GM08714 (cell line): ENCODE results near the gene TTC39A.
"Not testable (repeated sequence)": the region's sequence is repeated elsewhere in the genome, so short reads cannot be mapped to it uniquely, and the experiment has no call there.

Source experiments
- H3K4me3 ChIP-seq: fragments of 200-500 bp; sonication (Bioruptor generic); 2 replicates; pipeline ENCODE4 v1.5.1; 2014; ENCODE audit warnings: mild to moderate bottlenecking, low read length, inconsistent platforms
- ZNF274 ChIP-seq: IDR thresholded peaks from 2 replicates; pipeline ENCODE4 v1.6.1; 2012; ENCODE audit warnings: mild to moderate bottlenecking, low read depth, low read length

TTC39A gene

DNA sequence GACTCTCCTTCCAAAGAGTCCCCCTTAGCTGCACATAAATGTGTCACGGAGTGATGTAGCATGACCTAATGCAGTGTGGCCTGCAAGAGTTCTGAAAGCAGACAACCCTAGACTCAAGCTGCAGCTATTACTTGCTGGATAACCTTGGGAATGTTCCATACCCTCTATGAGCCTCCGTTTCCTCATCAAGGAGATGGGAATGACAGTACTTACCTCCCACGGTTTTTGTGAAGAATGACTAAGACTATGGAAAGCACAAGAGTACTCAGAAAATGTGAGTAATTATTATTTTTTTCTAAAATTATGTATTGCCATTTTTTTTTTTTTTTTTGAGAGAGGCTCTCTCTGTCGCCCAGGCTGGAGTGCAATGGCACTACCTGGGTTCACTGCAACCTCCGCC is 3.0 kb downstream of the TTC39A start:
- no peak for TF ChIP-seq ZNF274
- no peak overlapping the region for H3K4me3 ChIP-seq

DNA sequence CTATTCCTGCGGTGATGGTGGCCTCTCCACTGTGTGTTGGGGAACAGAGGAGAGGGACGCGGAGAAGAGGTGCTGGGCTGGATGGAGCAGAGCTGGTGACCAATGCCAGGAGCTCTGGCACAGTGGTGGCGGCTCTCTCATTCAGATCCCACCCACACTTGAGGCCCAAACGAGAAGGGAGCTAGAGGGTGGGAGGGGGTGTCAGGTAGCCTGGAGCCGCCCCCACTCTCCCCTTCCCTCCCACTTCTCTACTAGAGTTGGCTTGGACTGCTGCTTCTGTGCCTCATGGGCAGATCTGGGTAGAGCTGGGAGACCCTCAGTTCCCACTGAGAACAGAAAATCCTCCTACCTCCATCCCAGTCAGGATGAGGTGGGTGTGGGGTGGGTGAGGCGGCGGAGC is 3.5 kb downstream of the TTC39A start:
- TF ChIP-seq ZNF274, result no peak
- no peak overlapping the region for H3K4me3 ChIP-seq

DNA sequence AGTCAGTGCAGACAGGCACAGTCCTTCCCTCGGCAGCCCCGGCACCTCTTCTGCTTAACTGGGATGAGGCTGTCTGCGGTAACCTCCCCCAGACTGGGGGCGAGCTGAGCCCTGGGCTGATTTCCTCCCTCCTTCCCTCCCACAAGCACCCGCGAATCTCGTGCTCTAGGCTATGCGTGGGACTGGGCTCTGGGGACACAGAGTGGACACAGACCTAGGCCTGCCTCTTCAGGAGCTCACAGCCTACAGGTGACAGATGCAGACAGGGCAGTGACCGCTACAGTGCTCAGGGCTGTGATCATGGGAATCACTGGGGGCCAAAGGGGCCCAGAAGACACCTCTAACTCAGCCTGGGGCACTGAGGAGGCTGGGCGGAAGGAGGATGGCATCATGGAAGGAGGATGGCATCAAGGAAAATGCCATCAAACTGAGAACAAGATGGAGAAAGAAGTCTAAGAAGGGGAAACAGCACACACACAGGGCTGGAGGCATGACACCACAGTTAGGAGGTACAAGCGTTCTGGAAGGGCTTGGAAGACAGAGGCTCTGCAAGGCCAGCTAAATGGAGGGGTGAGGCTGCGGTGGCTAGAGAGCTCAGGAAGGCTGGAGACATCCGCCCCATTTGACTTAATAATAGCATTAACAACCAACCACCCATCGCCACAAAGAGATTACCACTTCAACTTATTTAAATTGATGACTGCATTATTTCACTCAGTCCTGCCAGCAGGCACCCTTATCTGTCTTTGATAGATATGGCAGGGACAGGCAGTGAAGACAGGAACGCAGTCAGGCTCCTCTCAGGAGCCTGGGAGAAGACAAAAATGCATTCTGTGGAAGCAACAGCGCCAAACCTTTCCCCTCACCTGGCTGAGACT is 4.2 kb downstream of the TTC39A start:
- no peak for TF ChIP-seq ZNF274
- no peak overlapping the region for H3K4me3 ChIP-seq

DNA sequence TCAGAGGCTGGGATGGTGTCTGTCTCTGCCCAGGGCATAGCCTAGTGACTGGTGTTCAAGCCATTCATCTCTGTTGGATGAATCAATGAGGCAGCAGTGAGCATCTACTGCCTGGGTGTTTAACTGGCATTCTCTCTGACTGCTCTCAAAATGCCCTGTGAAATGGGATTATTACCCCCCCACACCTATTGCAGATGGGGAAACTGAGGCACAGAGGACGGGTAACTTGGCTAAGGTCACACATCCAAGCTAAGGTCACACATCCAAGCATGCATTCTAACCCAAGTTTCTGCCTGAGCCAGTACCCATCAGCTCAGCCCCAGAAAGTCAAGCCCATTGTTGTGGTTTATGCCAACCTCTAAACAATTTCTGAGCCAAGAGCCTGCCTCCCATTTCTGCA is 5.0 kb downstream of the TTC39A start:
- TF ChIP-seq ZNF274, result no peak
- no peak overlapping the region for H3K4me3 ChIP-seq

DNA sequence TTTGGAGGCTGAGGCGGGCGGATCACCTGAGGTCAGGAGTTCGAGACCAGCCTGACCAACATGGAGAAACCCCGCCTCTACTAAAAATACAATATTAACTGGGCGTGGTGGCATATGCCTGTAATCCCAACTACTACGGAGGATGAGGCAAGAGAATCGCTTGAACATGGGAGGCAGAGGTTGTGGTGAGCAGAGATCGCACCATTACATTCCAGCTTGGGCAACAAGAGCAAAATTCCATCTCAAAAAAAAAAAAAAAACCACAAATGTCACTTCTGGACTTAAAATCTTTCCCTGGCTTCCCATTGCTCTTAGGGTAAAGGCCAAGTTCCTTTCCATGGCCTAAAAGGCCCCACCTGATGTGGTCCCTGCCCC is 5.4 kb downstream of the TTC39A start:
- H3K4me3 ChIP-seq, result not testable (repeated sequence)

DNA sequence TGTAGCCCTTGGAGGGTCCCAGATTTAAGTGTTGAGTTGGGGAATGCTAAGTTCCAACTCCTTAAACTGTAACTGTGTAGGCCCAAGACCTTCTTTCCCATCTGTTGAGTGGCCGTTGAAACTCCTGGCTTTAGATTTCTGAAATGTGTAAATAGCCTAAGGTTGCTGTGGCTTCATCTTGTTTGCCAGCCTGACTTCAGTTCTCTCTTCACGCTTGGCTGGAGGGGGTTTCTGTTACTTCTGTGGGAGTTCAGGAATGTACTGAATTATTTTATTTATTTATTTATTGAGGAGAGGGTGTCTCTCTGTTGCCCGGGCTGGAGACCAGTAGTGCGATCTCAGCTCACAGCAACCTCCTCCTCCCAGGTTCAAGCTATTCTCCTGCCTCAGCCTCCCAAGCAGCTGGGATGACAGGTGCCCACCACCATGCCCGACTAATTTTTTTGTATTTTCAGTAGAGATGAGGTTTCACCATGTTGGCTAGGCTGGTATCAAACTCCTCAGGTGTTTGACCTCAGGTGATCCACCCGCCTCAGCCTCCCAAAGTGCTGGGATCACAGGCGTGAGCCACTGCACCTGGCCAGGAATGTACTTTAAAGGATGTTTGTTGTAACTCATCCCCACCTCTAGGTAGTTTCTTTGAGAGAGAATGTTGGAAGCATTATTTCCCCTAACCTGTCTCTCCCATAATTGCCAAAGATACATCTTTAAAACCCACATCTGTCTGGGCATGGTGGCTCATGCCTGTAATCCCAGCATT is 5.9 kb downstream of the TTC39A start:
- no peak for TF ChIP-seq ZNF274
- H3K4me3 ChIP-seq, result no peak overlapping the region

DNA sequence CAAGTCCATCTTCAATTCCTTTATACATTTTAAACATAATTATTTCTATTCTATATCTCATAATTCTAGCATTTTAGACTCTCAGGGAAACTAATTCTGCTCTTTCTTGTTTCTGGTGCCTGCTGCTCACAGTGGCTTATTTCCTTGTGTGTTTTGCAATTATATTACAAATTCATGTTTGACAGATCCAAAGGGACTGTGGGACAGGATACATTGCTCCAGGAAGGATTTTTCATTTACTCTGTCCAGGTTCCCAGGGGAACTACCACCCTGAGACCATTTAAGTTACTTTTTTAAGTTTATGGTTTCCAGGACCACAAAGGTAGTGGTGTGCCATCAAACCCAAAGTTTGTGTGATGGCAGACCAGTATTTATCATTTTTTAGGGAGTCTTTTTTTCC is 6.6 kb downstream of the TTC39A start:
- no peak overlapping the region for H3K4me3 ChIP-seq
- TF ChIP-seq ZNF274, result no peak

DNA sequence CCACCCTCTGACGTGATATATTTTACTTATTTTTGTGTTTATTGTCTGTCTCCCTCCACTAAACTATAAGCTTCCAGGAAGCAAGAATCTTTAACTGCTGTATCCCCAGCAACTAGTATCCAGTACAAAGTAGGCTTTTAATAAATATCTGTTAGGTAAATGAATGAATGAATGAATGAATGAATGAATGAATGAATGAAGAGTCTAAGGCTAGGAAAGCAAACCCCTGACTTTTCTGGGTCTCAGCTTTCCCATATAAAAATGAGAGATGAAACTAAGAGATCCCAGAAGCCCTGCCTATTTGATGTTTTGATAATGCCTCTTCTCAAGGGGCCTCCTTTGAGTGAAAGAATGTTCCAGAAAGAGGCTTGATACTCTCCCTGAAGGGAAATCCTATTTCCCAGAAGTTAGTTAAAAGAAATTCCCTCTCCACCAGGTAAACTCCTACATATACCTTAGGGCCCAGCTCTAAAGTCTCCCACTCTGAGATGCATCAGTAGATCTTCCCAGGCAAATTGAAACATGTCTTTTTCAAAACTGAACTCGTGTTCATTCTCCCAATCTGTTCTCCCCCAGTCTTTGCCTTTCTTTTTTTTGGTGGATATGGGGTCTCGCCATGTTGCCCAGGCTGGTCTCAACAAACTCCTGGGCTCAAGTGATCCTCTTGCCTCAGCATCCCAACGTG is 7.8 kb downstream of the TTC39A start:
- TF ChIP-seq ZNF274, result no peak
- H3K4me3 ChIP-seq, result no peak overlapping the region

DNA sequence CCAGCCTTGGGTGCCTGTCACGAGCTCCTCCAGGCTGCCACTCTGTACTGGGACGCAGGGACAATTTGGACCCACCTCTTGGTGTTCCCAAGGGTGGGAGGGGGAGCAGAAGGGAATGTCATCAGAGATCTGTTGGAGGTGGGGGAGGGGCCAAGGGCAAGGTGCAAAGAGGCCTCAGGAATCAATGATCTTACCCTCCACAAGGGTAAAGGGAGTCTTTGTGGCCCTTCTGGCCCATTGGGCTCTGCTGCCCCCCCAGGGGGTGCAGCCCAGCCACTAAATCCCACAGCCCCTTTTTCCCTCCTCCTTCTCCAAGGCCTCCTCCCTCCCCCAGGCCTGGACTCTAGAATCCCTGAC is 8.5 kb downstream of the TTC39A start:
- H3K4me3 ChIP-seq, result no peak overlapping the region
- no peak for TF ChIP-seq ZNF274

DNA sequence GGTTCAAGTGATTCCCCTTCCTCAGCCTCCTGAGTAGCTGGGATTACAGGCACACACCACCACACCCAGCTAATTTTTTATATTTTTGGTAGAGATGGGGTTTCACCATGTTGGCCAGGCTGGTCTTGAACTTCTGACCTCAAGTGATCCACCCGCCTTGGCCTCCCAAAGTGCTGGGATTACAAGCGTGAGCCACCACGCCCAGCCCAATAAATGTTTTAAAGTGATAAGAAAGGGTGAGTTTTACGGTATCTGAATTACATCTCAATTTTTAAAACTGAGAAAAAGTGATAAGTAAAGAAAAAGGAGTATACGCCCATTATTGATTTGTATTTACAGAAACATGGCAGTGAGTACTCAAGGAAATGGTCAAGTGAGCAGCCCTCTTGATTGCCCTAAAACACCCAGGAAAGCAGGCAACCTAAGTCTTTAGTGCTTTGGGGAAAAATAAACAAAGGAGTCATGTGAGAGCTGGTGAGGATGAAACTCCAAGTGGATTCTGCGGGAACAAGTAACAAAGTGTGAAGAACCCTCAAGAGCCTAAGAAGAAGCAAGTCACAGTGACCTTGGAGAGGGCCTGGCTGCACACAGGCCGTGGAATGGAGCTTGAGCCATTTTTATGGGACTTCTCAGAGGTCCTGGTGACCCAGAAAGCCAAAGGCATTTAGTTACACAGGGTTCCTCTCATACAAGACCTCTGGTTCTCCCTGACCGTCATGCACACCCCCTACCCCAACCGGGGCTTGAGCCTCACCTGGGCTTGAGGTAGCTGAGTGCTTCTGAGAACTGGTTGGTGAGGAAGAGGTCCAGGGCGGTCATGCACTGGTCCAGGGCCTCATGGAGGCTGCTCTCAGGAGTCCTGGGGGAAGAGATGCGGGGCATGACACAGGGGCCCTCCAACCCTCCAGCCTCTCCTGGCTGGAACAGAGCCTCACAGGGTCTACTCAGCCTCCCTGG is 9.1 kb downstream of the TTC39A start:
- no peak for TF ChIP-seq ZNF274
- H3K4me3 ChIP-seq, result no peak overlapping the region

DNA sequence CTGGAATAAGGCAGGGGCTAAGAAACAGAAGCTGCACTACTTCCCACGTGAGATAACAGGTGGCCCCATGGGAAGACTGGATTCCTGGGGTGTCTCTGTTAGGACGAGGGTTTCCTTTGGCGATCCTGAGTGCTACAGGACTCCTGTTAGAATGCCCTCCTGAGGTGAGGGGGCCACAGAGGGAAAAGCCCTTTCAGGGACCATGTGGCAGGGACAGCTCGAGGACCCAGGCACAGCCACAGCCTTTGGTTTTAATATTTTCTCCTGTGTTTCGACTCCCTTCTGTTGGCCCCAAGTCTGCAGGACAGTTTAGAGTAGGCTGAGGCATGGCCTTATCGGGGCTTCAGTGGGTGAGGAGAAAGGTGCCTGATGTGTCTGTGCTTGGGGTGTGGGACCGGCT is 12.6 kb downstream of the TTC39A start:
- TF ChIP-seq ZNF274, result no peak
- H3K4me3 ChIP-seq, result no peak overlapping the region

DNA sequence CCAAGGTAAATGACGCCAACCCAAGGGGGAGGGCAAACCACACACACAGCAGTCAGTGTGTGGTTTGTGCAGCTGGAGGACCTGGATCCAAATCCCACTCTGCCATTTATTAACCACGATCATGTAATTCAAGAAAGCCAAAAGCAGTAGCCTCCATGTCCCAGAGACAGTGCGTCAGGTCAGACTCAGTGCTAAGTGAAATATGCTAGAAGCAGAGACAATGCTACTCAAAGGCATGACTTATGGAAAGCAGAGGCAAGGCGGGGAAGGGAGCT is 13.6 kb downstream of the TTC39A start:
- no peak for TF ChIP-seq ZNF274
- no peak overlapping the region for H3K4me3 ChIP-seq

DNA sequence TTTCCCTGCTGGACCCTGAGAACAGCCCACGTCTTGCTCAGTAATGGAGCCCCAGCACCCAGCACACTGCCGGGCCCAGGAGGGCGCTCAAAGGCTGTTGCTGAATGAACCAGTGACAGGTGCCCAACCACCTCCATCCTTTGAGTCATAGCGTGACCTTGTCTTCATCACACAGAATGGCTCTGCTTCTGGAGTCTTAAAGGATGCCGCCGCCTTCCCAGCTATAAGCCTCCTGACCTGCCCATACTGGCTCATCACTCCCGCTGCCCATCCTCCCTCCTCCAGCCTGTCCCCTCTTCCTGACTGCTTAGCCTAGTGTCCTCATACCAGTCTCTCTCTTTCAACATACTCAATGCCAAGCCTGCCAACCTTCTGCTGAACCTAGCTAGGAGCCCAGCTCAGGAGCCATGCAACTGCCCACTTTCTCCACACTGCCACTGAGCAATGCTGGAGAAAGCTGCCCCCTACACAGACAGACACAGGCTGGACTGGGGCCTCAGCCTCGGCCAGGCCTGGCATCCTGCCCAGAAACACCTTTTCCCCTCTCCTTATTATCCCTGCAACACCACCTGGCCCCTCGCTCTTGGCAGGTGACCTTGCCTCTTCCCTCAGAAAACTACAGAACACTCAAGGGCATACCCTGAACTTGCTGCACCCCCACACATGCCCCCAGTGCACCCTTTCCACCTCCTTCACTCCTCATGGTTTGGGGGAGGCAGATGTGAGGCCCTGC is 14.1 kb downstream of the TTC39A start:
- no peak for TF ChIP-seq ZNF274
- no peak overlapping the region for H3K4me3 ChIP-seq
